Natural killer cell (primary cell): ENCODE measurements around the gene CABLES1. TPM values are rescaled to one million over a fixed set of nuclear protein-coding genes. Genes with fewer than 3 reads are reported as not detected.
"Not testable (repeated sequence)": the region's sequence is repeated elsewhere in the genome, so short reads cannot be mapped to it uniquely, and the experiment has no call there.

Experiments used
- ATAC-seq, 3 donors: fragments of 150-1000 bp in 2 of 3; fragments of 200-7000 bp in 1 of 3; cut with Tn5 transposase; 1 replicate in 1 of 3; 2 replicates in 2 of 3; pipeline ENCODE4 v1.10.0; 2021; ENCODE audit warnings: mild to moderate bottlenecking in 2 of 3, moderate library complexity in 2 of 3
- DNase-seq, 2 donors: peaks; one replicate each; pipeline versions ENCODE4 v3.0.0 to v3.0.0-alpha.2; 2013 to 2021; ENCODE audit warnings: mixed read lengths in 1 of 2
- H3K27ac ChIP-seq: one replicate; pipeline ENCODE4 v1.5.1; 2013; ENCODE audit warnings: mild to moderate bottlenecking, low read length
- H3K27me3 ChIP-seq: one replicate; pipeline ENCODE4 v1.6.1; 2013; ENCODE audit warnings: low read length; ENCODE audit not compliant: control insufficient read depth, insufficient read depth
- H3K36me3 ChIP-seq: one replicate; pipeline ENCODE4 v1.6.1; 2013; ENCODE audit warnings: low read length; ENCODE audit not compliant: control insufficient read depth, insufficient read depth
- H3K4me1 ChIP-seq: one replicate; pipeline ENCODE4 v1.6.1; 2013; ENCODE audit warnings: low read length; ENCODE audit not compliant: control insufficient read depth, insufficient read depth
- H3K4me3 ChIP-seq: one replicate; pipeline ENCODE4 v1.5.1; 2013; ENCODE audit warnings: low read length
- H3K9me3 ChIP-seq: one replicate; pipeline ENCODE4 v1.6.1; 2013; ENCODE audit warnings: low read length; ENCODE audit not compliant: control insufficient read depth, insufficient read depth
- H3K27ac Mint-ChIP-seq, 2 donors: one replicate each; pipeline ENCODE4 v1.8.0; 2022; ENCODE audit warnings: mild to moderate bottlenecking in 2 of 2, mixed read lengths in 2 of 2, moderate library complexity in 1 of 2
- H3K27me3 Mint-ChIP-seq, 2 donors: one replicate each; pipeline ENCODE4 v1.8.0; 2022; ENCODE audit warnings: low read depth in 2 of 2, mixed read lengths in 2 of 2
- H3K36me3 Mint-ChIP-seq: one replicate; pipeline ENCODE4 v1.8.0; 2022; ENCODE audit warnings: mixed read lengths
- H3K4me1 Mint-ChIP-seq, 2 donors: one replicate each; pipeline ENCODE4 v1.8.0; 2022; ENCODE audit warnings: mixed read lengths in 2 of 2
- H3K4me3 Mint-ChIP-seq: one replicate; pipeline ENCODE4 v1.8.0; 2022; ENCODE audit warnings: mild to moderate bottlenecking, moderate library complexity, mixed read lengths
- H3K9me3 Mint-ChIP-seq, 2 donors: one replicate each; pipeline ENCODE4 v1.8.0; 2022; ENCODE audit warnings: mixed read lengths in 2 of 2
- WGBS: methylation state at CpG from one replicate; pipeline ENCODE4 v1.1.7; 2013; ENCODE audit warnings: missing lambda C conversion rate; ENCODE audit not compliant: insufficient coverage; 5-methylcytosine and 5-hydroxymethylcytosine counted together
- intact Hi-C: fragments of 100-400 bp; cut with micrococcal nuclease; formaldehyde crosslinking; loops from one replicate; pipeline ENCODE4 v1.14.2; 2022
- total RNA-seq, 4 donors: library from RNA; stranded (reverse); fragments of 120-200 nt in 1 of 4; gene quantifications; one replicate each; pipeline versions ENCODE4 v1.2.3 to v1.2.4, GENCODE V29; 2013 to 2022
- TF ChIP-seq, protein P1 (sequence below): fragments of 200-600 bp; IDR thresholded peaks from one replicate; pipeline ENCODE4 v1.8.0; 2022; ENCODE audit warnings: antibody characterized with exemption

CABLES1 gene
- total RNA-seq, 3 donors from 2014 or later (not counting 1 experiment from before 2014, with no cell fraction given): 1.3 to 2.2 (median 1.8) TPM

DNA sequence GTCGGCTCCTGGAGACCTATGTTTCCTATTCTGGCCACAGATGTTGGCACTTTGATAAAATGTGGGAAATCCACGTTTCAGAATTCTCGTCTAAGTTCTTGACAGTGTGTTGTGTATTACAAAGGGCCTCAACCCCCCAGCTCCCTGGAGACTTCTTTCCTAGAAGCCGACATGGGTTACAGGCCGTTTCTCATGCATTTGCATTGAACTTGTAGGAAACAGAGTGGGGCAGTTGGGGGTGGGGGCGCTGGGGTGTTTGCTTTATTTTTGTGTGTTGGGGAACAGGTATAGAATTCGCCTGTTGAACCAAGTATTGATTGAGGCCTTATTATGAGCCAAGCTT, 104.0 kb downstream of the CABLES1 start:
- DNase-seq (no peak), ATAC-seq (no peak)
- H3K27ac ChIP-seq: no peak overlapping the region
- no peaks in the 10 kb centered on the region for H3K36me3 ChIP-seq
- H3K27me3 Mint-ChIP-seq: no peaks in the 10 kb centered on the region
- no peak overlapping the region for H3K4me3 ChIP-seq
- intact Hi-C loops: loop anchor here (10.0 kb wide), 2 partner anchors 325 to 775 kb away; partner anchors contain the start of gene TTC39C
- H3K27me3 ChIP-seq: no peaks in the 10 kb centered on the region
- TF ChIP-seq, protein P1, sequence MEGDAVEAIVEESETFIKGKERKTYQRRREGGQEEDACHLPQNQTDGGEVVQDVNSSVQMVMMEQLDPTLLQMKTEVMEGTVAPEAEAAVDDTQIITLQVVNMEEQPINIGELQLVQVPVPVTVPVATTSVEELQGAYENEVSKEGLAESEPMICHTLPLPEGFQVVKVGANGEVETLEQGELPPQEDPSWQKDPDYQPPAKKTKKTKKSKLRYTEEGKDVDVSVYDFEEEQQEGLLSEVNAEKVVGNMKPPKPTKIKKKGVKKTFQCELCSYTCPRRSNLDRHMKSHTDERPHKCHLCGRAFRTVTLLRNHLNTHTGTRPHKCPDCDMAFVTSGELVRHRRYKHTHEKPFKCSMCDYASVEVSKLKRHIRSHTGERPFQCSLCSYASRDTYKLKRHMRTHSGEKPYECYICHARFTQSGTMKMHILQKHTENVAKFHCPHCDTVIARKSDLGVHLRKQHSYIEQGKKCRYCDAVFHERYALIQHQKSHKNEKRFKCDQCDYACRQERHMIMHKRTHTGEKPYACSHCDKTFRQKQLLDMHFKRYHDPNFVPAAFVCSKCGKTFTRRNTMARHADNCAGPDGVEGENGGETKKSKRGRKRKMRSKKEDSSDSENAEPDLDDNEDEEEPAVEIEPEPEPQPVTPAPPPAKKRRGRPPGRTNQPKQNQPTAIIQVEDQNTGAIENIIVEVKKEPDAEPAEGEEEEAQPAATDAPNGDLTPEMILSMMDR: no peak
- no peak overlapping the region for H3K4me3 Mint-ChIP-seq
- H3K9me3 Mint-ChIP-seq: no peaks in the 10 kb centered on the region
- H3K4me1 Mint-ChIP-seq: peaks cover 21 to 23% of the 10 kb centered on the region in 2 donors
- 96% methylated on average over 6 of the region's 7 CpGs for WGBS
- peaks cover 34% of the 10 kb centered on the region for H3K4me1 ChIP-seq
- no peak overlapping the region for H3K27ac Mint-ChIP-seq
- no peaks in the 10 kb centered on the region for H3K9me3 ChIP-seq
- H3K36me3 Mint-ChIP-seq: no peaks in the 10 kb centered on the region

DNA sequence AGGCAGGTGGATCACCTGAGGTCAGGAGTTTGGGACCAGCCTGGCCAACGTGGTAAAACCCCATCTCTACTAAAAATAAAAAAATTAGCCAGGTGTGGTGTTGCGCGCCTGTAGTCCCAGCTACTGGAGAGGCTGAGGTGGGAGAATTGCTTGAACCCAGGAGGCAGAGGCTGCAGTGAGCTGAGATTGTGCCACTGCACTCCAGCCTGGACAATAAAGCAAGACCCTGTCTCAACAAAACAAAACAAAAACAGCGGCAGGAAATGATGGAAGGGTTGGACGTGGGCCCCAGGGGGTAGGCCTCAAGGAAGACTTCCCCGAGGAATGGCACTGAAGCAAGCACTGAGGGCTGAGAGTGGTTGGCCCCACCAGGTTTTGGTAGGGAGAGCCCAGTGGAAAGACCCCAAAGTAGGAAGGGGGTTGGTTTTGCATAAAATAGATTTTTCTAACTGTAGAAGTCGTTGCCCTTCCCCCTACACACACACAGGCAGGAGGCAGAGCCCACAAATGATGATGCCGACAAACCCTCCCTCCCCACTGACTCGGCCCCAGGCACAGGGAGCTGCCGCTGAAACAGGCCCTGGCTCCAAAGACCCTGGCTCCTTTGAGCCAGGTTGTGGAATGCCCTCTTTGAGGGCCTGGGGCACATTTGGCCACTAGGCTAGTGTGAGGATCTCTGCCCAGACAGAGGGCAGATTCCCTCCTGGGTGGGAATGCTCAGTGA, 104.8 kb downstream of the CABLES1 start:
- no peak overlapping the region for H3K27ac Mint-ChIP-seq
- TF ChIP-seq, protein P1: no peak
- H3K27me3 Mint-ChIP-seq: no peaks in the 10 kb centered on the region
- H3K4me3 Mint-ChIP-seq: no peak overlapping the region
- H3K27ac ChIP-seq: no peak overlapping the region
- WGBS: 90% methylated on average over 9 of the region's 10 CpGs
- H3K27me3 ChIP-seq: no peaks in the 10 kb centered on the region
- H3K36me3 Mint-ChIP-seq: no peaks in the 10 kb centered on the region
- H3K9me3 Mint-ChIP-seq: no peaks in the 10 kb centered on the region
- H3K9me3 ChIP-seq: no peaks in the 10 kb centered on the region
- ATAC-seq (no peak), DNase-seq (no peak)
- H3K4me3 ChIP-seq: no peak overlapping the region
- peaks cover 34% of the 10 kb centered on the region for H3K4me1 ChIP-seq
- intact Hi-C loops: loop anchor here (10.0 kb wide), 2 partner anchors 325 to 775 kb away; partner anchors contain the start of gene TTC39C
- H3K4me1 Mint-ChIP-seq: peaks cover 21 to 23% of the 10 kb centered on the region in 2 donors
- H3K36me3 ChIP-seq: no peaks in the 10 kb centered on the region

DNA sequence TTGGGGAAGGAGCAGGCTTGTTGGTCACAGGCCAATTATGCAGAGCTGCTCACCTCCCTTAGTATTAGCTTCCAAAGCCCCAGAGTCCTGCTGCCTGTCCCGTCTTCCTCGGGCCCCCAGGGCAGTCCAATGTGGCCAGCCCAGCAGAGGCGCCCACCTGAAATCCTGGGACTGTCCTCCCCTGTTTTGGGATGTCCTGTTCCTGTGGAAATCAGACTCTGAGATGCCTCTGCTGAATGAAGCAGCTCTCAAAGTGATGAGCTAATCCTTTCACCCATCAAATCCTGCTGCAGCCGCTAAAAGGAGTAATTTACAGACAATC, 105.3 kb downstream of the CABLES1 start:
- intact Hi-C loops: no loop called here
- ATAC-seq: no peak
- peaks cover 21 to 23% of the 10 kb centered on the region in 2 donors for H3K4me1 Mint-ChIP-seq
- Histone ChIP-seq H3K36me3 (no peaks in the 10 kb centered on the region), H3K4me1 (peaks cover 34% of the 10 kb centered on the region), H3K27ac (no peak overlapping the region), H3K4me3 (no peak overlapping the region), H3K27me3 (no peaks in the 10 kb centered on the region), H3K9me3 (no peaks in the 10 kb centered on the region)
- 95% methylated on average over 4 of the region's 4 CpGs for WGBS
- H3K36me3 Mint-ChIP-seq: no peaks in the 10 kb centered on the region
- H3K27ac Mint-ChIP-seq: no peak overlapping the region
- TF ChIP-seq, protein P1: no peak
- H3K4me3 Mint-ChIP-seq: no peak overlapping the region
- H3K27me3 Mint-ChIP-seq: no peaks in the 10 kb centered on the region
- no peak for DNase-seq
- no peaks in the 10 kb centered on the region for H3K9me3 Mint-ChIP-seq

DNA sequence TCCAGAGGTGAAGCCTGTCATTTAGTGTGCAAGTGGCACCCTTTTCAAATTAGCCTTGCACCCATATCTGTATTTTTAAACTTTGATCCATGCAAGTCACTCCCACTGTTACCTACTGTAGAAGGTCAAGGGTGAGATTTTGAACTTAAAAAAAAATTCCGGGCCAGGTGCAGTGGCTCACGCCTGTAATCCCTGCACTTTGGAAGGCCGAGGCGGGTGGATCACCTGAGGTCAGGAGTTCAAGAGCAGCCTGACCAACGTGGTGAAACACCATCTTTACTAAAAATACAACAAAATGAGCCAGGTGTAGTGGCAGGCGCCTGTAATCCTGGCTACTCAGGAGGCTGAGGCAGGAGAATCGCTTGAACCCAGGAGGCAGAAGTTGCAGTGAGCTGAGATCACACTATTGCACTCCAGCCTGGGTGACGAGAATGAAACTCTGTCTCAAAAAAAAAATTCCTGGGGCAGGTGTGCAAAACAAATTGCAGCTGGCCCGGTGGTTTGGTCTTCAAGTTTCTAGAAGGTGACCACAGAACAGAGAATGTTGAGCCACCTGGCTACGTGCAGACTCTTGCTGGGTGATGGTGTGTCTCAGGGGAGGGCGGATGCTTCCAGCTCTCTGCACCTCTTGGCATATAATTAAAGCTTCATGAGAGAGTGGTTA, 106.7 kb downstream of the CABLES1 start:
- H3K27me3 Mint-ChIP-seq, H3K9me3 Mint-ChIP-seq, DNase-seq, intact Hi-C loops, H3K27ac Mint-ChIP-seq, H3K9me3 ChIP-seq, H3K27me3 ChIP-seq, H3K4me3 Mint-ChIP-seq, H3K36me3 ChIP-seq, H3K4me3 ChIP-seq, H3K36me3 Mint-ChIP-seq, ATAC-seq, H3K27ac ChIP-seq: not testable (repeated sequence)
- peaks cover 21 to 23% of the 10 kb centered on the region in 2 donors for H3K4me1 Mint-ChIP-seq
- 70% methylated on average over 11 of the region's 11 CpGs for WGBS
- H3K4me1 ChIP-seq: peaks cover 34% of the 10 kb centered on the region
